Spleen (tissue), 7 donors: ENCODE measurements around the gene IL1RN.

Source experiments
- CTCF ChIP-seq, 11 experiments: fragments of 200-600 bp in 7 of 11; fragments of 450-650 bp in 4 of 11; sonication (generic) in 4 of 11; IDR thresholded peaks in 8 of 11; conservative IDR thresholded peaks in 3 of 11; 1 replicate in 7 of 11; 2 replicates in 4 of 11; pipeline versions ENCODE4 v1.4.0 to v1.8.0; 2016 to 2021; ENCODE audit warnings: antibody characterized with exemption in 11 of 11, inconsistent platforms in 4 of 11, mild to moderate bottlenecking in 1 of 11
- POLR2AphosphoS5 ChIP-seq, 3 donors: sonication (generic); formaldehyde crosslinking; IDR thresholded peaks; one replicate each; pipeline ENCODE4 v1.5.1; 2017; ENCODE audit warnings: antibody characterized with exemption in 3 of 3
- donor health status: DM: no; HTN: no; CAD: no; lungs with moderate emphysema.
- donor health status: DM: no; HTN: no; CAD: no.
- donor health status: DM: no; HTN: no; CAD: no.

GRCh38 chr2:113092864-113093612 lies 34.4 kb upstream of the IL1RN start:
- no peak for TF ChIP-seq CTCF (IDR thresholded peaks at IDR 0.05 in 8 of 11, conservative IDR thresholded peaks at IDR 0.05 in 3 of 11)
- no peak for TF ChIP-seq POLR2AphosphoS5 (IDR thresholded peaks at IDR 0.05)
